CD4-positive, alpha-beta T cell treated with Interleukin-1 beta for 1 hour (primary cell): Measurements from ENCODE around the gene PDZD2.

Experiments
- DNase-seq, 2 donors: peaks; one replicate each; pipeline ENCODE4 v3.0.0-alpha.2; 2020 to 2022

Gene PDZD2

DNA sequence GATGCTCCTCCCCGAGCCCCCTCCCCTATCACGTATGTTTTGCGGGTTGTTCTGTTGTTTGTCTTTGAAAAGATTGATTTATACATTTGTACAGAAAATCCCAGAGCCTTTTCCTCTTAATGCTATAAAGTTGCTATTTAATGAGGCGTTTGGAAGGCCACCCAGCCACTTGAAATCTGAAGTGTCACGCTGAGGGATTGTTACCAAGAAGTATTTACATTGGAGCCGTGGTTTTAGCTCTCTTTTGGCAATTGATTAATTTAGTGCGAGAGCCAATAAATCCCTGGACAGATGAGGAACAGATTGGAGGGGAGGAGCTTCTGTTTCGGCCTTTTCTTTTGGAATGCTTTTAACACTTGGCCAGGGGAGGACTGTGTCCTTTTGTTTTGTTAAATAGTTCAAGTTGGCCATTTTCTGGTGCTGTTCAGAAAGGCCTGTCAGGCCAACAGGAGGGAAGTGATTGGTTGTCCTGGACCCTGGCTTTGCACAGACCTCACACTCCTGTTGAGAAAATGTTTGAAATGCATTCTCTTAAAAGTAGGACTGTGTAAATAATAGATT lies 250.2 kb downstream of the PDZD2 start:
- no peak for DNase-seq

DNA sequence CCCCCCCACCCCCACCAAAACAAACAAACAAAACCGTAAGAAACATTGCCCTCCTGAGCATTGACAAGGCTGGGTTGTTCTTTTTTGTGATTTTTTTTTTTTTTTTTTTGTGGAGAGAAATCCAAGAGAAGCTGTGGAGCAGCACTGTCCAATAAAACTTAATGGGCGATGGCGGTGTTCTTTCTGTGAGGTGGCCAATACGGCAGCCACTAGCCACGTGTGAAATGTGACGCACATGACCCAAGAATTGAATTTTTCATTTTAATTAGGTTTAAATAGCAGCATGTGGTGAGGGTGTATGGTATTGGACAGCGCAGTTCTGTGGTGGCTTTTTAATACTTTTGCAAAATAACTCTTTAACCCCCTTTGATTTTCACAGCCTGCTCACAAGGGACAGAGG lies 251.1 kb downstream of the PDZD2 start:
- no peak for DNase-seq

DNA sequence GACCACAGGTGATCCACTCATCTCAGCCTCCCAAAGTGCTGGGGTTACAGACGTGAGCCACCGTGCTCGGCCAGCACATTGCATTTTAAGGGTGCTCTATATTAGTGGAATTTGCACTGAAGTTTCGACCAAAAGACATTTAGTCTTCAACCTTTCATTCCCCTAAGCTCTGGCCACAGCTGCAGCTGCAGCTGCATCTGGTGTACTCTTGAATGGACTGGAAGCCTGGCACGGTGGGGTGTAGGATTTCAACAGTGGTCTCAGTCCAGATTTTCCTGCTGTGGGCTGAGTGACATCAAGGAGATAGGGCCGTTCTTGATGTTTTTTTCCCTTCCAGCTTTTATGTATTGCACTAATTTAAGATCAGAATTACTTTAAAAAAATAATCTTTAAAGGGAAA lies 255.2 kb downstream of the PDZD2 start:
- DNase-seq, result no peak

DNA sequence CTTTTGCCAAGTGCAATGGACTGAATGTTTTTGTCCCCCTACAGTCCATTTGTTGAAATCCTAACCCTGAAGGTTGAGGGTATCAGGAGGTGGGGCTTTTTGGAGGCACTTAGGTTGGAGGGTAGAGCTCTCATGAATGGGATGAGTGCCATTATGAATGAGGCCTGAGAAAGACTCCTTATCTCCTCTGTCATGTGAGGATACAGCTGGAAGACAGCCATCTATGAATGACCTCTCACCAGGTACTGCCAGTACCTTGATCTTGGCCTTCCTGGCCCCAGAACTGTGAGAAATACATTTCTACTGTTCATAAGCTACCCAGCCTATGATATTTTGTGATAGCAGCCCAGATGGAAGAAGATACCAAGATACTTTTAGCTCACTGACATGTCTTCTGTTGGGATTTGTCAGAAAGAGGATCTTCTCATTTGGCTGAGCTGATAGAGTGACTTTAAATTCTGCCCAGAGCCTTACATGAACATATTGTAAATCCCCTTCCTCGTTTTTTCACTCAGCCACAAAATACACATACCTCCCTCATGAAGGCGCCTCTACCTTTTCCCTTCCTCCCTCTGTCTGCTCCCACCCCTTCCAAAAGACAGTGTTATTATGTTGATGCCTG lies 256.4 kb downstream of the PDZD2 start:
- DNase-seq, result no peak

DNA sequence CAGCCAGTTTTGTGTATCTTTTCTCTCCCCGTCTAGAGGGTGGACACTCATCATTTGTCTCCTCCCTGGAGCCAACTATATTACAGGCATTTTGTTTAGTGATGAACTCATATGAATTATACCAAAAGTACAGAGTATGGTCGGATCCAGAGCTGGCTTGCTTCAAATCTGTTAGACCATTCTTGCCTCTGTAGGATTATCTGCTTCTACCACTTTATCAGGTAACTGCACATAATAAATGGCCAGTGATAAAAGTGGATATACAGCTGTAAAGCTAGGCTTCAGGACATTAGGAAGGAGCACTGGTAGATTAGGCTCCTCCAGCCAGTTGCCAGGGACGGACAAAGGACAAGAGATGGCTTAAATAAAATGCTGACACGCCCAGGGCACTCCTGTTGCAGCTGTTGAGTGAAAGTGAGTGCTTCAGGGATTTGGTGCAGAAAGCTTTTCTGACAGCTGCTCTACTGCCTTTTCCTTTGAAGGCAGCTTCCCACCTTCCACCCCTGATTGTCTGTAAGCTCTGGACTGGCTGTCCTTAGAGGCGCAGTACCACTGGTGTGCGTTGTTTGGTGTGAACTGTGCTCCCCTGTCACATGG lies 259.2 kb downstream of the PDZD2 start:
- no peak for DNase-seq

DNA sequence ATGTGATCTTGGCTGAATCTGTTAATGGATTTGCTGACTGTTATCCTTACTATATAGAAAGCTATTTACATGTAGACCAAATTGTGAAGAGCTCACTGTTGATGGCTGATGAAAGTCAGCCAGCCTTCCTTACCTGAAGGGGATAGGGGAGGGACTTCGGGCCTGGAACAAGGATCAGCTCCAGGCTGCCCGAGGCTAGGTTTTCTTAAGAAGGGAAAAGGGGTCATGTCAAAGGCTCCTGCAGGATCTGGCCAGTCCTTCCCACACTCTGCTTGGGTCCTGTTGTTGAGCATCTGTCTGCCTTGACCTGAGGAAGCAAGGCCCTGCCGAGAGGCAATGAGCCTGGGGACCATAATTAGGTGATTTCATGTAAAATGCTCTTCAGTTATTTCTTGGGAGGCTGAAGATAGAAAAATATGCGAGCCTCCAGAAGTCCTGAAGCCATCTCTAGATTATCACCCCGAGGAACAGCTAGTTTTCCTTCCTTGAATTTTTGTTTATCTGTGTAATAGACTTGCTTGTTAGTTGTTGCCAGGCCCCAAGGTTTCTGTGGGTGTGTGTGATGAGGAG lies 261.4 kb downstream of the PDZD2 start:
- no peak for DNase-seq

DNA sequence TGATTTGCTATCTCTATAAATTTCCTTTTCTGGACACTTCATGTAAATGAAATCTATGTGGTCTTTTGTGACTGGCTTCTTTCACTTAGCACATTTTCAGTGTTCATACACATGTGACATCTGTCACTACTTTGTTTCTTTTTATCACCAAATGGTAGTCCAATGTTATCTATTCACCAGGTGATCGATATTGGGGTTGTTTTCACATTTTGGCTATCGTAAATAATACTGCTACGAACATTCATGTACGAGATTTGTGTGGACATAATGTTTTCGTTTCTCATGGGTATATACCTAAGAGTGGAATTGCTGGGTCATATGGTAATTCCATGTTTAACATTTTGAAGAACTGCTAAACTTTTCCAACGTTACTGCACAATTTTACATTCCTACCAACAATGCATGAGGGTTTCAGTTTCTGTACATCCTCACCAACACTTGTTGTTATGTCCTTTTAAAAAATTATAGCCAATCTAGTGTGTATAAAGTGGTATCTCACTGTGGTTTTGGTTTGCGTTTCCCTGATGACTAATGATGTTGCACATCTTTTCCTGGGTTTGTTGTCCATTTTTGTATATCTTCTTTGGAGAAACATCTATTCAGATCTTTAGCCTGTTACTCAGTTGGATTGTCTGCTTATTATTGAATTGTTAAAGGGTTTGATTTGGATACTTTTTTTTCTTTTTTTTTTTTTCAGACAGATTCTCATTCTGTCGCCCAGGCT lies 263.0 kb downstream of the PDZD2 start:
- no peak for DNase-seq

DNA sequence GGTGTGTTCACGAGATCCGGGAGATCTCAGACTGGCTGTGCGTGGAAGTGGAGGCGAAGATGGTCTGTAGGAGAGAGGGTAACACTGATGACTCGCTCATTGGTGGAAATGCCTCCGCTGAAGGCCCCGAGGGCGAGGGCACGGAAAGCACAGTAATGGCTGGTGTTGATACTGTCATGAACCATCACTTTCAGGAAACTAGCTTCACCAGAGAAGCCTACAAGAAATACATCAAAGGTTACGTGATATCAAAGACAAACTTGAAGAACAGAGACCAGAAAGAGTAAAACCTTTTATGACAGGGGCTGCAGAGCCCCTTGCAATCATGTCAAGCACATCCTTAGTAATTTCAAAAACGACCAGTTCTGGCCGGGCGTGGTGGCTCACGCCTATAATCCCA lies 269.5 kb downstream of the PDZD2 start:
- no peak for DNase-seq

DNA sequence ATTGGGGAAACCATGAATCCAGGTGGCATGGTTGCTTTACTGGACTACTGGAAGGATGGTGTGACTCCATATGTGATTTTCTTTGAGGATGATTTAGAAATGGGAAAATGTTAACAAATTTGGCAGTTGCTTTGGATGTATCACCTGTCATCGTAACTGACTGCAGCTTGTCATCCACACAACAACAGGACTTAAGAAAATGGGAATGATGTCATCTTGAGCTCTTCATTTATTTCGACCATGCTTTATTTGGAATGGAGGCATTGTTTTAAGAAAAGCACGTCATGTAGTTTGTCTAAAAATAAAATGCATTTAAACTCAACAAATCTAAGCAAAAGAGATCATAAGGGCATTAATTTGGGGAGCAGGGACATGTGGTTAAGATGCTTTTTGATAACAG lies 270.1 kb downstream of the PDZD2 start:
- no peak for DNase-seq

DNA sequence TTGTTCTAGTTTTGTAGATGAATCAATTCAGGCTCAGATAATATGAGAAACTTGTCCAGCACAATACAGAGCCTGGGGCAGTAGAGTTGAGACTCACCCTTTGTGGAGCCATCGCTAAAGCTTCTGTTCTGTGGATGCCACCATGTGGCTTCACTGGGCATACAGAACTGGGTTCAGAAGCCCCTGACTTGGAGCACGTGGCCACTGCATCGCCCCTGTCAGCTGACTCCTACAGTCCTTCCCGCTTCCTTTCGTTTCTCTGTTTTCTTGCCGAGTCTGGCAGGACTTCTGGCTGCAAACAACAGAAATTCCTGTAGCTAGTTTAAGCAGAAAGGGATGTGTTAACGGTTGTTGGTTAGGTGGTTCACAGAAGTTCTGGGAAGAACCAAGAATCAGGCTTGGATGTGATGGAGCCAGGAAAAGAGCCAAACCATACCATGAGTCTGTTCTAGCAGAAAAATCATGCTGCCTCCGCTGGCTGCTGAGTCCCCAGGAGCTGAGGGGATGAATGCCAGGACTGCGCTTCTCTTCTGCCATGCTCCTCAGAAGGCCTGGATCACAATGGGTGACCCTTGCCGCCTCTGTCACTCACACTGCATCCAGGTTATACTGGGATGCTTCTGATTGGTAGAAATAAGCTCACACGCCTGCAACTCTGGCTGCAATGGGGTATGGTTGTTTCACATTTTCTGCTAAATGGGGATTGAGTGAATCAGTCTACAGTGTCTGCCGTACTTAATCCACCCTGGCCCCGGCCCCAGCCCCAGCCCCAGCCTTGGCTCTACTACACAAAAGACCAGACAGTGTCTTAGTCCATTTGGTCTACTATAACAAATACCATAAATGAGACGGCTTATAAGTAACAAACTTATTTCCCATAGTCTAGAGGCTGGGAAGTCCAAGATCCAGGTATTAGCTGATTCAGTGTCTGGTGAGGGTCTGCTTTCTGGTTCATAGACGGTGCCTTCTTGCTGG lies 272.6 kb downstream of the PDZD2 start:
- no peak for DNase-seq

DNA sequence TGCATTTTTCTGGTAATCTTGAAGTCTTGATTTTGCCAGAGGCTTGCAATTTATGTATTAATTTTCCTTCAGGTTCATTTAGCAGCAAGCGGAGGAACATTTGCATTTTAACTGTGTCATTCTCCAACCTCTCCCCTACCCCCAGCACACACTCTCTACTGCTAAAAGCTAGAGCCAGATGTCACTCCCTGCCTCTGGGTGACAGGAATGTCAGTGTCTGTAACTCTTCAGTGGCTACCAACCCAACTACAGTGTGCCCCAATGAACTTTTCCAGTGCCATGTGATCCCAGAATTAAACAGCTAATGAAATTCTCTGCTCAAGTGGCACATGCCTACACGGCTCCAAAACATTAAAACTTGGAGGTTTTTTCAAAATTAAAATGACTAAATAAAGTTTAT lies 274.9 kb downstream of the PDZD2 start:
- no peak for DNase-seq

DNA sequence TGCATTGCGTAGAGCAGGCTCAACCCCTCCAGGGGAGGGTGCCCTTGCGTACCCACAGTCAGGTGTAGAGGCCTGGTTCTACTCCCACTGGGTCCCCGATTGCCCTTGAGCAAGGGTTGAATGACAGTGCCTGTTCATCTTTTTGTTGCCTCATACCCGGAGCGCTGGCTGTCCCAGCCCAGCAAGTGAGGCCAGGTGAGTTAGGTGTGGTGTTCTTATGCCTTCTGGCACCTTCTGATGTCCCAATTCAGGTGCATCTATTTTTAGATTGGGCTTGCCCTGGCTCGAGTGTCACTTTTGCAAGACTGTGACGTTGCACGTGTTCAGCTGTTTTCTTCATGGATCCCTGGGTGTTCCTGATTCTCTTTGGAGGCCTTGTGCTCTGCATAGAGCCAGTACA lies 277.4 kb downstream of the PDZD2 start:
- DNase-seq, result no peak

DNA sequence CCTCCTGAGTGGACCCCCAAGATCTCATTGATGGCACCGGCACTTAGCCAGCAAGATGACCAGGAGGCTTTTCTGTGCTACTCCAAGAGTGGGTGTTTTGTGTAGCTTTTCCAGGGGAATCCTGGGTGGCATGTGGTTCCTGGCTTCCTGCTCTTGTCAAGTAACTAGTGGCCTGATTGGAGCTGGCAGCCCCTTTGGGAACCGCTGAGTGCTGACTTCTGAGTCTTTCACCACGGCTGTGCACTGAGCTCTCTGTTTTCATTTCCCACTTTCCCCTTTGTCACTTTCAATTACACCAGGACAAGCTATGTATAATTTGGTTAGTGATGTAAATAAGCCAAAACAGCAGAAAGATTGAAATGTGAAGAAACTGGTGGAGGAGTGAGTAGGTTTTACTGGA lies 279.8 kb downstream of the PDZD2 start:
- no peak for DNase-seq

DNA sequence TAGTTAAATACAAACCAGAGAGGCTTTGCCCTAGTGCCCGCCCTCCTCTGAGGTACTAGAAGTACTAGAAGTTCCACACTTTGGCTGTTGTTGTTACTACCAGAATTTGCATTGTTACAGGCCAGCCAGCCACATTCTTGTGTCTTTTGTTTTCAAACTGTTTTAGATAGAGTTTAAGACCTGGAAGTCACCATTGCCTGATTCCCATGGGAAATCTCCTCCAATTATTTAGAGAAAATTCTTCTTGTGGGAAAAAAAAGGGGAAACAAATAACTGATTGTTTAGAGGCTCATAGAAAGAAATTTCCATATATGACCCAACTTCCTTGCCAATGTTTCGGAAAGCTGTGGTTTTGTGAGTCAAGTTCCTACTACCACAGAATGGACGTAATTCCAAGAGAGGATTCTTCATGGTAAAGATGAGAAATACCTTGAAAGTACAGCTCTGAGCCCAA lies 282.9 kb downstream of the PDZD2 start:
- DNase-seq, result no peak

DNA sequence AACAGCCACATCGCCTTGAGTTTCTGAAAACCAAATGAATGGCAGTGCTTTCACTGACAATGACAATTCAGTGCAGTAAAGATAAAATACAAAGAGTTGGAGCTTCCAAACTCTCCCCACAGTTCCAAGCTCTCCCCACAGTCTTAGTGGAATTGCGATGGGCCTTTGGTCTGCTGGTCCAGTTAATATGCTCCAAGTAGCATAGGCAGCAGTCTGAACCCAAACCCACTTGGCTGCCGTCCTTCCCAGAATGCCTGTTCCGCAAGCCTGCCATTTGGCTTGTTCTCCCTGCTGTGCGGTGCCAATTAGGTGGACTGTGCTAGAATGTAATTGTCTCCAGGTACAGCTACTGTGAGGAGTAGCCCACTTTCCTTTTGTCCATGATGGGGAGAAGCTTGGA lies 285.1 kb downstream of the PDZD2 start:
- DNase-seq, result no peak

DNA sequence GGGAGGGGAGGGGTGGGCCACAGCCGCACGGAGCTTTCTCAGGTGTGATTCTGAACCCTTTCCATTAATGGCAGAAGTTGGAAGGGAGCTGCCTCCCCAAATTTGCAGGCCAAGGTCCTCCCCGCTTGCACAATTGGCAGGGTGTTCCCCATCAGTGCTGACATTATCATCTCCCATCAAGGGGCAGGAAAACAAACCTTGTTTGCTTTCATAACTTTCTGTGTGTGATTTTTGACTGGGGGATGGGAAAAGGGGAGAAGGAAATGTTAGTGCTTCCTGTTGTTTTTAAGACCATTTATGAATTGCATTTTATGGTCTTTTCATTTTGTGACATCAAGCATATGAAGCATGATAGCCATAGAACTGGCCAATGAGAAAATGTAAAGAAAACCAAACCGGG lies 292.9 kb downstream of the PDZD2 start:
- DNase-seq, result no peak

DNA sequence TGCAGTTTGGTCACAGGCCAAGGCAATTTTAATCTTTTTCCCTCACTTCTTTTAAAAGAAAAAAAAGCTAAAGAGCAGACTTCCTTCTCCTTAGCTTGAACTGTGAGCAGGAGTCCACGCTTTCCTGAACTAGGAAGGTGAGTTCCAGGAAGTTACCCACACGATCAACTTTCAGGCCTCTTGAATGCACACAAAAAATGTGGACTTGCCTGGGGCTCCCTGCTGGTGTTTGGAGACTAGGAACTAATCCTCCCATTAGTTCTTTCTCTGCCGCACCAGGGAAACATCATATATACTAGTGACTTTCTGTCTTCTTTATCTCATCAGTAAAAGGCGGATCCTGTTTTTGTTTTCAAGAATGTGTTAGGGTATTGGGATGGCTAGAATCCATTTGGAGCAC lies 295.2 kb downstream of the PDZD2 start:
- DNase-seq, result no peak

DNA sequence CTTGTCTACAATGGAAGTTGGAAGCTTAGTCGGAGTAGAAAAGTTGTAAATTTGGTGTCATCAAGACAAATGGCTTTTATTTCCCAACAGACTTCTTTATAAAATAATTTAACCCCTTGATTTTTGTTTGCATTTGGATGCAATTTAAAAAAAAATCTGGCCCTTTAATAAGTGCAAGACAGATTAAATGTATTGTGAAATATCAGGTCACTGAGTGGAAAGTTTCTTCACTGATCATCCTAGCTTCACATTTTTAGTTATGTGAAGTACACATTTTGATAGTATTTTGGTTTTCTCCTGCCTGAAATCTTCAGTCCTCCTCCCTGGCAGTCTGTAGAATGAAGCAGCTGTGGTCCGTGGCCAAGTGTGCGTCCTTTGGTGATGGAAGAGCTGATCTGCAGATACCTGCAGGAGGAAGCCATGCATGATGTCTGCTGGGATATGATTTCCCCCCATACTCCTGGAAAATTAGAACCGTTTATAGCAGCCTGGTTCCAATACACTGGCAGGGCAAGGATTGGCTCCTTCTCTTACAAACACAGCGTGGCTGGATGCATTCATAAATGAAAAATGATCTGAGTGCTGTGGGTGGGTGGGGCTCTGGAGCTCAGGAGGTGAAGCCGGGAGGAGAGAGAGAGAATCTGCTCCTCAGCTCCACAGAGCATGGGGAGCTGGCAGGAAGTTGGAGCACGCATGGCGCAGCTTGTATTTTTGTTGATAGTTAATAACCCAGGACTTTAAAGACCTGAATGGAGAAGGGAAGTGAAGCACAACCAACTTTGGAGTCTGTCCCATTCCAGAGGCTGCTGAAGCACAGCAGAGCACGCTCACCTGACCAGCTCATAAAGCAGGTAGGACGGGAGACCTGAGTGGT lies 296.8 kb downstream of the PDZD2 start:
- DNase-seq, result no peak

DNA sequence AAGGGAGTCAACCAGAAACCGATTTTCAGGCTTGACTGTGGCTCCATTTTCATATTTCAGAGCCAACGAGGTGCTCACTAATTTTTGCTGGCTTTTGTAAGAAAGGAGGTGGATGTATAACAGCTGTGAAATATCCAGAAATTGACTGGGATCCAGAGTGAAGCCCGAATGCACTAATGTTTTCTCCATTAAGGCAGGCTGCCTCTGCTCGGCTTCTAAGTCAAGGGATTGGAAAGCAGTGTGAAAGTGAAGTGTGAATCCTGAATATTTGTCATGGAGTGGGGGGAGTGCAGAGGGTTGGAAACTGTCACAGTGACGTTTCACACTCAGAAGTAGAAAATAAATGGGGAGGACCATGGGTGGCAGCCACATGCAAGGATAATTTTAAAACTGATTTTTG lies 297.8 kb downstream of the PDZD2 start:
- DNase-seq, result no peak

DNA sequence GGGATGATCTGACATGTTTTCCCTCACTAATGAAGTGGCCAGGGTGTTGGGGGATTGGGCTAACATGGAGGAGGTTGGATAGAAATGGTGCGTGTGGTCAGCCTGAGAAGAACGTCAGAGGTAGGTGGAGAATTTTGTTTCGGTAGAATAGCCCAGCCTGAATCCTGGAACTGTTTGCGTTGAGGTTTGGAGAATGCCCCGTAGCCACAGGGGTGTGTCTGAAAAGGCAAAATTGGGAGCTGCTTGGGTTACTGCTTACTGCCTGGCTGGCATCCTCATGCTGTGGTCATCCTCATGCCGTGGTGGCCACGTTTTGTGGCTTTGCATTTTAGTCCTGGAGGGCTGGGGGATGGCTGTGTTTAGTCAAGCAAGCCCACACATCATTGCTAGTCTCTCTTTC lies 298.3 kb downstream of the PDZD2 start:
- no peak for DNase-seq

DNA sequence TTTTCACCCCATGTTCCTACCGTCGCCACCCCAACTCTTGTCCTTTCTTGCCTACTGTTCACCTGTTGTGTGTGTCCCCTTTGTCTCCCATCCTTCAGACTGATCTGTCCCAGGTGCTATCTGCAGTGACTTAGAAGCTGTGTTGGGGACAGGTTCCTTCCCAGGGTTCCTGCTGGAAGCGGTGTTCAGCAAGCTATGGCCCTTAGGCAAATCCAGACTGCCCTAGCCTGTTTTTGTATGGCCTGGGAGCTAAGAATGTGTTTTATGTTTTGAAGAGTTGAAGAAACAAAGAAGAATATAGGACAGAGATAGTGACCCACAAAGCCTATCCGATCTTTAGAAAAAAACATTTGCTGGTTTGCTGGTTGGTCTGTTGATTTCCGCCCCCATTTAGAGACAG lies 298.8 kb downstream of the PDZD2 start:
- DNase-seq, result no peak

DNA sequence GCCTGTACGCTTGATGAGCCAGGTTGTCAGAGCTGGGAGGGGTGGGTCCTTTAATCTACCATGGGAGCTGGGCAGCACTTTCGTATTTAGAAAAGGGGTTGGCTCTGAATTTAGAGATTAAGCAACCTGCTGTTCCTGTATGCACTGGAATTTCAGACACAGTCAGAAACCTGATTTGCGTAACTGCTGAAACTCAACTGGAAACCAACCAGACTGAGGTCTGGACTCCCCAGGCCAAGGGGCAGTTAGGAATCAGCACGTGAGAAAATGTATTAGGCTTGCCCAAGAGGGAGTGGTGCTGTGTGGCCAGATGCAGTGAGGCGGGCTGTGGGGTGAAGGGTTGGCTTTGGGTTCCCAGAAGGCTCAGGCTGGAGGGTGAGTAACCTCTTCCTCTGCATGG lies 300.2 kb downstream of the PDZD2 start:
- DNase-seq, result no peak
